Cardiac muscle cell (in vitro differentiated cells and primary cell): Measurements from ENCODE around the gene TMEM184A. TPM values are rescaled to one million over a fixed set of nuclear protein-coding genes. Genes with fewer than 3 reads are reported as not detected.

ENCODE experiments used
- DNase-seq, 2 donors: peaks; one replicate each; pipeline versions ENCODE4 v3.0.0 to v3.0.0-alpha.2; 2010 to 2017; ENCODE audit warnings: low read depth in 1 of 2, low spot score in 1 of 2
- H3K27ac ChIP-seq: fragments of 200-600 bp; sonication (generic); 2 replicates; pipeline ENCODE4 v1.5.1; 2016
- H3K27me3 ChIP-seq: fragments of 200-600 bp; sonication (generic); 2 replicates; pipeline ENCODE4 v1.6.0; 2016; ENCODE audit warnings: control low read depth
- H3K36me3 ChIP-seq: fragments of 200-600 bp; sonication (generic); 2 replicates; pipeline ENCODE4 v1.5.1; 2016; ENCODE audit warnings: control low read depth
- H3K4me1 ChIP-seq: fragments of 200-600 bp; sonication (generic); 2 replicates; pipeline ENCODE4 v1.8.1; 2017; ENCODE audit warnings: low read depth, mild to moderate bottlenecking, mixed run types
- H3K4me3 ChIP-seq: fragments of 200-600 bp; sonication (generic); 2 replicates; pipeline ENCODE4 v1.5.1; 2016; ENCODE audit warnings: mild to moderate bottlenecking
- H3K9me3 ChIP-seq: fragments of 200-600 bp; sonication (generic); 2 replicates; pipeline ENCODE4 v1.5.1; 2017; ENCODE audit warnings: low read depth, mild to moderate bottlenecking, control low read depth
- polyA plus RNA-seq: library from polyadenylated mRNA; unstranded; fragments of >200 nt; fragmentation: Nextera tagmentation; extraction: Ambion mirVana; gene quantifications from 2 replicates; pipeline ENCODE4 v1.2.1, GENCODE V29; 2016
- total RNA-seq: library from RNA; depleted of rRNA; stranded (reverse); fragments of >200 nt; gene quantifications from 2 replicates; pipeline ENCODE4 v1.2.3, GENCODE V29; 2016
- TF ChIP-seq, protein P1 (sequence below): IDR thresholded peaks from 2 replicates; pipeline ENCODE4 v1.5.1; 2012; ENCODE audit warnings: low read depth, mild to moderate bottlenecking, low read length

Gene TMEM184A
- total and polyA plus RNA-seq, 2 experiments from 2014 or later, result 2.1 to 3.0 TPM

- Histone ChIP-seq H3K9me3 (no peaks in the 10 kb centered on the region), H3K4me3 (no peak overlapping the region), H3K4me1 (peaks cover 13% of the 10 kb centered on the region), H3K27me3 (no peaks in the 10 kb centered on the region), H3K36me3 (no peaks in the 10 kb centered on the region), H3K27ac (no peak overlapping the region)
- peak; percentile 40 to 52 for DNase-seq
- TF ChIP-seq, protein P1, sequence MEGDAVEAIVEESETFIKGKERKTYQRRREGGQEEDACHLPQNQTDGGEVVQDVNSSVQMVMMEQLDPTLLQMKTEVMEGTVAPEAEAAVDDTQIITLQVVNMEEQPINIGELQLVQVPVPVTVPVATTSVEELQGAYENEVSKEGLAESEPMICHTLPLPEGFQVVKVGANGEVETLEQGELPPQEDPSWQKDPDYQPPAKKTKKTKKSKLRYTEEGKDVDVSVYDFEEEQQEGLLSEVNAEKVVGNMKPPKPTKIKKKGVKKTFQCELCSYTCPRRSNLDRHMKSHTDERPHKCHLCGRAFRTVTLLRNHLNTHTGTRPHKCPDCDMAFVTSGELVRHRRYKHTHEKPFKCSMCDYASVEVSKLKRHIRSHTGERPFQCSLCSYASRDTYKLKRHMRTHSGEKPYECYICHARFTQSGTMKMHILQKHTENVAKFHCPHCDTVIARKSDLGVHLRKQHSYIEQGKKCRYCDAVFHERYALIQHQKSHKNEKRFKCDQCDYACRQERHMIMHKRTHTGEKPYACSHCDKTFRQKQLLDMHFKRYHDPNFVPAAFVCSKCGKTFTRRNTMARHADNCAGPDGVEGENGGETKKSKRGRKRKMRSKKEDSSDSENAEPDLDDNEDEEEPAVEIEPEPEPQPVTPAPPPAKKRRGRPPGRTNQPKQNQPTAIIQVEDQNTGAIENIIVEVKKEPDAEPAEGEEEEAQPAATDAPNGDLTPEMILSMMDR, result no peak
Measured at GRCh38 chr7:1533547-1534329, 22.3 kb downstream of the TMEM184A start.

GRCh38 chr7:1533255-1533546 lies 22.8 kb downstream of the TMEM184A start:
- TF ChIP-seq, protein P1, result no peak
- H3K4me3 ChIP-seq, result no peak overlapping the region

DNA sequence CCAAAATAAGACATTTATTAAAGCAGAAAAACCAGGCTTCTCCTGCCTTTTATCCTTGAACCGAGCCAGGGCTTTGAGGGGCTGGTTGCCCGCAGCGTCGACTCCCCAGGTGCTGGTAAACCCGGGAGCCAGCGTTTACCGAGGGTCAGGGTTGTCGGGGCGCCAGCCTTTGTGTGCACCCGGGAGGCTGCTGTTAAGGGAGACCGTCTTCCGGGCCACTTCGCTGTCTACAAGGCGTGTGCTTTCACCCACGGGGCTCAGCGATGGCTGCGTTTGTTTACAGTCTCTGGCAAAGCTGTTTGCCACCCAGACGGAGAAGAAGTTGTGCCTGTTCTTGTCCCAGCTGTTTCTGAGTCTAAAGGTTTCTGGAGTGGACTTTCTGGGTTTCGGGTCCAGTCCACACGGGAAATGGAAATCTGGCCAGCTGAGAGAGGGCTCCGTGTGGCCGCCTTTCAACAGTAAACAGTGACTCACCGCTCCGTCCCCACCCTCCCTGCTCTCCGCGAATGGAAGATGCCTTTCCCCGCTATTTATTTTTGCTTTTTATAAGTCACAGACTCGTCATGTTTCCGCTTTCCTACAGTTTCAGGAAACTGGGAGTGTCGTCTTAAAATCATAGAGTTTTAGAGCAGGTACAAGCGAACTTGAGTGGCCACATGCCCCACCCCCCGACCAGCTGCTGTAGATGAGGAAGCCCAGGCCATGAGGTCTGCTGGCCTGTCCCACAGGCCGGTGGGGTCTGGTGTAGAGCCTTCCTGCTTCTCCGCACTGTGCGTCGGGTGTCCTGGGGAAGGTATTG lies 23.4 kb downstream of the TMEM184A start:
- Histone ChIP-seq H3K27ac (peak overlapping the region; percentile 39), H3K36me3 (no peaks in the 10 kb centered on the region), H3K9me3 (no peaks in the 10 kb centered on the region), H3K4me1 (peaks cover 12% of the 10 kb centered on the region), H3K4me3 (no peak overlapping the region), H3K27me3 (no peaks in the 10 kb centered on the region)
- TF ChIP-seq, protein P1, result no peak
- DNase-seq, result peak in 1 of 2 donors; percentile 86

More at GRCh38 chr7:1533255-1533546, 22.8 kb downstream of the TMEM184A start:
- Histone ChIP-seq H3K27me3 (no peaks in the 10 kb centered on the region), H3K27ac (peak overlapping the region; percentile 39), H3K4me1 (peaks cover 13% of the 10 kb centered on the region), H3K36me3 (no peaks in the 10 kb centered on the region), H3K9me3 (no peaks in the 10 kb centered on the region)
- no peak for DNase-seq

DNA sequence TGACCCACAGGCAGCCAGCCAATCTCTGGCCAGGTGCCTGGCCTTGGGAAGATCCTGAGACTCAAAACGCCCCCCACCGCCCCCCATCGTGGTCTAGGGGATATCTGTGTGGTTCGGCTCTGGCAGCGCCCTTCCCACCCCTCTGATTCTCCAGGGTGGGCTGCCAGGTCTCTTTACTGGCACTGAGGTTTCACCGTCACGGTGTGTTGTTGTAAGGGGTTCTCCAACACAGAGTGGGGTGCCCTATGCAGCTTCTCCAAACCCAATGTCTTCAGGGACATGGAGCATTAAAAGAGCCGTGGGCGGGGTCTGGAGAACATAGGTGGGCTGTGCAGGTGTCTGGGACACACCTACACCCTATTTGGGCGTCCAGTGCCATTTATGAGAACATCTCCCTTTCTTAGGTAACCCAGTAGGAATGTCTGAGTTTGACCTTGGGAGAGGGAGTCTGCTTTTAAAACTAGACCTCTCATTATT lies 24.0 kb downstream of the TMEM184A start:
- no peak overlapping the region for H3K27ac ChIP-seq
- TF ChIP-seq, protein P1, result no peak
- H3K9me3 ChIP-seq, result no peaks in the 10 kb centered on the region
- H3K36me3 ChIP-seq, result no peaks in the 10 kb centered on the region
- H3K4me1 ChIP-seq, result peaks cover 8% of the 10 kb centered on the region
- no peak for DNase-seq
- H3K27me3 ChIP-seq, result peaks cover under 1% of the 10 kb centered on the region
- H3K4me3 ChIP-seq, result no peak overlapping the region

GRCh38 chr7:1531263-1531978 lies 24.6 kb downstream of the TMEM184A start:
- TF ChIP-seq, protein P1, result no peak
- Histone ChIP-seq H3K27me3 (peaks cover 6% of the 10 kb centered on the region), H3K4me1 (peaks cover 2% of the 10 kb centered on the region), H3K27ac (no peak overlapping the region), H3K36me3 (no peaks in the 10 kb centered on the region), H3K4me3 (peak overlapping the region; percentile 26), H3K9me3 (no peaks in the 10 kb centered on the region)
- DNase-seq, result peak in 1 of 2 donors; percentile 42
